CD4-positive, alpha-beta T cell treated with Interleukin-4 for 4 hours (primary cell): ENCODE data around the gene SRRM2.
A peak's percentile ranks its signal among the peaks of the same experiment; 100 is the strongest.
"Not testable (repeated sequence)": the region's sequence is repeated elsewhere in the genome, so short reads cannot be mapped to it uniquely, and the experiment has no call there.

Experiments used
- DNase-seq: peaks from one replicate; pipeline ENCODE4 v3.0.0-alpha.2; 2020

The SRRM2 gene

GRCh38 chr16:2715519-2715918 lies 36.9 kb upstream of the SRRM2 start:
- peak; percentile 72 for DNase-seq

GRCh38 chr16:2715966-2716885 lies 36.2 kb upstream of the SRRM2 start:
- DNase-seq, result no peak

GRCh38 chr16:2716948-2717347 lies 35.5 kb upstream of the SRRM2 start:
- no peak for DNase-seq

- no peak for DNase-seq
Observed at GRCh38 chr16:2717383-2718263, 34.8 kb upstream of the SRRM2 start.

- DNase-seq, result no peak
Observed at GRCh38 chr16:2719328-2720063, 32.9 kb upstream of the SRRM2 start.

DNA sequence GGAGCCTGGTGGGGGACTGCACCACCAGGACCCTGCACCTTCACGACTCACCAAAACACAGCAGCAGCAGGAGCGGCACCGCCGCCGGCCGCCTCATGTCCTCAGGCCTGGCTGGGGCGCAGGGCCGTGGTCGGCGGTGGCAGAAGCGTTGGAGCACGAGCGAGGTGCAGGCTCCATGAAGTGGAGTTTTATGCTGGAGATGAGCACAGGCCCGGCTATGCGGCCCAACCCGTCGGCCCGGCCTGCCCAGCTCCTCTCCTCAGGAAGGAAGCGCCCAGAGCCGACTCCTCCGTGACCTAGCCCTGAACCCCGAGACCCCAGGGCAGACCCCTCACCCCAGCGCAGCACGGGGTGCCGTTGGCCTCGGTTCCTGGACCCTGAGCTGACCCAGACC lies 32.4 kb upstream of the SRRM2 start, which contains the start of gene PRSS27:
Gene PRSS27, minus strand, starts transcription at position 161 of the 394 bp plus-strand sequence. Its CDS starts 64 bp downstream, at position 97.
- DNase-seq, result no peak

DNA sequence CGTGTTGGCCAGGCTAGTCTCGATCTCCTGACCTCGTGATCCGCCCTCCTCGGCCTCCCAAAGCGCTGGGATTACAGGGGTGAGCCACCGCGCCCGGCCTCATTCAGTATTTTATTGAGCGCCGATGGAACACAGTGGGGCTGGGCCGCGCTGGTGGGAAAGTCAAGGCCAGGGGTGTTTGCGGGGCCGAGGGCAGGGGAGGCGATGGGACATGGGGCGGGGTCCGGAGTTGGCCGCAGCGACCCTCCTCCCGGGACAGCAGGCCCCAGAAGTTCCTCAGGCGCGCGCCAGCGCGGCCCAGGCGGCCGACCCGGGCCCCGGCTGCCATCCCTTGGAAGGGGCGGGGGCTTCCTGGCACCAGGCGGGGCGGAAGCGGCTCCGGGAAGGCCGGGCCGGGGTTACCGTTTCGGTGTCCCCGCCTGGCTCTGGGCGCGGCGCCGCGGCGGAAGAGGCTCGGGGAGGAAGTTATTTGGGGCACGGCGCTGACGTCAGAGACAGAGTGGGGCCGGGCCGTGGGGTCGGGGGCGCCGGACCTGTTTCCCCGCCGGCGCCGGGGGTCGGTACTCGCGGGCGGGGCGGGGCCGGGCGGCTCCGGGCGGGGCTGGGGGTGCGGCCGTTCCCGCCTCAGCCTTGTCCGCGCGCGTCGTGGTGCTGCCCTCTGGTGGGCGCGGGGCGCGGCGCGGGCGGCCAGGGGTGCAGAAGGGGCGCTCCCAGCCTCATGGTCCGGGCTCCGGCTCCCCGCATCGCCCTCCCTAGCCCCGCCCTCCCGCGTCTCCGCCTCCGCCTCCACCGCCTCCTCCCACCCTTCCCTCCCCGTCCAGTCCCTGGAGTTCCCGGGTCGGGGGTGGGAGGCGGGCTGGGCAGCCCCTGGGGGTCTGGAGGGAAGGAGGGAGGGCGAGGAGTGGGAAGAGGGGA lies 31.5 kb upstream of the SRRM2 start:
- DNase-seq, result peak; percentile 82

- DNase-seq, result not testable (repeated sequence)
Observed at GRCh38 chr16:2721634-2722173, 30.7 kb upstream of the SRRM2 start.

- DNase-seq, result no peak
Observed at GRCh38 chr16:2724088-2724676, 28.3 kb upstream of the SRRM2 start.

DNA sequence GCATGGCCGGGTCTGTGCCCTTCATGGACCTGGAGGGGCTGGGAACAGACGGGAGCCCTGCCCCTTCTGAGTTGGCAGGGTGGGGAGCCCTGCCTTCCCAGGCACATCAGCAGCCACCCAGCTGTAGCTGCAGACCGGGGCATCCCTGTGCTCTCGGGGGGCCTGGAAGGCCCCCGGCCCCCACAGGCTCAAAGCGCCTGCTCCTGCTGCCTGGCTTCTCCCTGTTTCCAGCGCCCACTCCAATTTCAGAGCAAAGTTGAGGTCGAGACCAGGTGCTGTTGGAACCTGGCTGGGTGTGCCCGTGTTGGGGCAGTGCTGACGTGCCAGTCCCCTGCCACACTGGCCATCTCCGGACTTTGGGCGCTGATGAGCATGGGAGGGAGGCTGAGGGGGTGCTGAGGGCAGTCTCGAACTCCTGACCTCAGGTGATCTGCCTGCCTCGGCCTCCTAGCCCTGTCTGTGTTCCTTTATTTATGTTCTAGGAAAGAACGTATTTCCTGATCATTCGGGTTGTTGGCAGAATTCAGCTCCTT lies 27.6 kb upstream of the SRRM2 start:
- no peak for DNase-seq

DNA sequence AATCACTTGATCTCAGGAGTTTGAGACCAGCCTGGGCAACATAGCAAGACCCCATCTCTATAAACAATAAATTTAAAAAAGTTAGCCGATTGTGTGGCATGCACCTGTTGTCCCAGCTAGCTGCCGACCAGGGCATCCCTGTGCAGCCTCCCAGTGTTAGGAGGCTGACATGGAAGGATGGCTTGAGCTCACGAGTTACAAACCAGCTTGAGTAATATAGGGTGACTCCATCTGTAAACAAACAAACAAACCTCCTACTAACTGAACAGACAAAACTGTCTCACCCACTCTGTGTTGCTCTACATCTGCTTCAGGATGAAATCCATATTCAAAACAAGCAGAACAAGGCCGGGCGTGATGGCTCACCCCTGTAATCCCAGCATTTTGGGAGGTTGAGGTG lies 25.5 kb upstream of the SRRM2 start:
- DNase-seq, result no peak

DNA sequence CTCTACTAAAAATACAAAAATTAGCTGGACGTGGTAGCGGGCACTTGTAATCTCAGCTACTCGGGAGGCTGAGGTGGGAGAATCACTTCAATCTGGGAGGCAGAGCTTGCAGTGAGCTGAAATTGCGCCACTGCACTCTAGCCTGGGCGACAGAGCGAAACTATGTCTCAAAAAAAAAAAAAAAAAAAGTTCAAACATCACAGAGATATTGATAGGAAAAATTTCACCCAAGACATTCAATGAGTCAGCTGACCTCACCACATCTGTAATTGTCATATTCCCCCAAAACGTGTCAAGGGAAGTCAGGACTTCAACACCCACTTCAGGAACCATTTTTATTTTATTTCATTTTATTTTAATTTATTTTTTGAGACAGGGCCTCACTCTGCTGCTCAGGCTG lies 24.4 kb upstream of the SRRM2 start:
- DNase-seq, result no peak

DNA sequence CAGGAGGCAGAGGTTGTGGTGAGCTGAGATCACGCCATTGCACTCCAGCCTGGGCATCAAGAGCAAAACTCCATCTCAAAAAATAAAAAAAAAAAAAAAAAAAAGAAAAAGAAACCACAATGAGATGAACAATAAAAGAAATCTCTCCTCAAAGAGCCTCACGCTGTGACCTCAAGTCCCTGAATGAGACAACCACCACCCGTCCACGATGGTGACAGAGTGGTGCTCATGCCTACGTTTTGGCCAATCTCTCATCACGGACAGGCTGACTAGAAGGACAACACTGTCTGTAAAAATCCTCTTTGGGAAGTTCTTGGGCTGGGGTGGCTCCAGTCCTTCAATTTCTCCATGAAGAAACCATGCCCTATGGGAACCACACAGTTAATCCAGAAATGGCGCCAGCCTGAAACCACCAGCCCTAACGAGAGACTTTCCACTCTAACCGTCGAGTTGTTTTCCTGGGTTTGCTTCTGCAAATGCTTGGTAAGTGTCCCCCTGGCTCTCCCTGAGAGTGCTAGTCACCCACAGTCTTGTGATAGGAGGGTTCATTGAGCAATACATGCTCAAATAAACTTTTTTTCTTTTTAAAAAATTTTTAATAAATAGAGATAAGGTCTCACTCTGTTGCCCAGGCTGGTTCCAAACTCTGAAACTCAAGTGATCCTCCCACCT lies 17.5 kb upstream of the SRRM2 start:
- DNase-seq, result no peak

- no peak for DNase-seq
Observed at GRCh38 chr16:2736476-2737237, 15.8 kb upstream of the SRRM2 start.

DNA sequence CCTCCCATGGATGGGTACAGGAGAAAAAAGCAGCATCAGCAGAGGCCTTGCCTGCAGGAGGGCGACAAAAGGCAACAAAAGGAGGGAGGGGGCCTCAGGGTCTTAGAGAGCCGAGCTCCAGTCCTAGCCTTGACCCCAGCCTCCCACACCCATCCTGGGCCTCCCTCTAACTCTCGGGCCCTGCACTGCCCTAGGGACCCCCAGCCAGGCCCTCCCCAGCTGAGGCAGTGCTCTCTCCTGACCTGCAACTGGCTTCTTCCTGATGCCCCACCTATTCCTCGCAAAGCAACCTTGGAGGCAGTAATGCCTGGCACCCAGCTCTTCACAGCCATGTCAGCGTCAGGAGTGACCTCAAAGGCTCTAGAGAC lies 15.2 kb upstream of the SRRM2 start:
- DNase-seq, result no peak

GRCh38 chr16:2737895-2738418 lies 14.5 kb upstream of the SRRM2 start:
- no peak for DNase-seq

DNA sequence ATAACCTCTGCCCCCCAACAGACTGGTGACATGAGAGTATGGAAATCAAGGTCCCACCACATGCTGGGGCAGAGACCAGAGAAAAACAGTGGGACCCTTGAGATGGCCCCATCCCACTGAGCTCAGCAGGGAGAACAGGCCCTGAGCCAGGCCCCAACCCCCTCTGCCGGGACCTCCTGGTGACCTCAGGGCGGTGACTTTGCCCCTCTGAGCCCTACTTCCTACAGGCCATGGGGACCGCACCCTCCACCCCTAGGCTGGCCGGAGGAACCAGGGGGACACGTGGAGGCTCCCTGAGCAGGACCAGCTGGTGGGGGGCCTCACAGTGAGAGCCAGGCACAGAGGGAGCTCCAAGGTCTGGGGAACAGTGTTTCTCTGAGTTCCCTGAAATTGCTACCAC lies 13.8 kb upstream of the SRRM2 start:
- no peak for DNase-seq

- DNase-seq, result no peak
Observed at GRCh38 chr16:2739625-2740430, 12.6 kb upstream of the SRRM2 start.
